ENCODE results near the gene KNSTRN.

Gene KNSTRN

GRCh38 chr15:40441565-40442531 is 59.3 kb downstream of the KNSTRN start:
- TF ChIP-seq CTCF (IDR thresholded peaks at IDR 0.05; ENCODE audit: low read depth, low read length) (peak; percentile 20; the same call in 1 of the 2 replicates), EZH2phosphoT487 (IDR thresholded peaks at IDR 0.05; ENCODE audit: low read depth) (no peak)
- Histone ChIP-seq H3K9me3 (ENCODE audit: insufficient read depth, low read length) (no peaks in the 10 kb centered on the region), H3K79me2 (ENCODE audit: low read length) (peaks cover 57% of the 10 kb centered on the region), H3K27ac (ENCODE audit: low read length) (no peak overlapping the region), H3K36me3 (replicated peaks; ENCODE audit: low read depth, low read length) (no peaks in the 10 kb centered on the region), H3K4me1 (ENCODE audit: low read length) (peaks cover 26% of the 10 kb centered on the region), H3K4me3 (ENCODE audit: low read length) (peak overlapping the region; percentile 94), H3K27me3 (ENCODE audit: low read depth, low read length) (peaks cover 22% of the 10 kb centered on the region), H2AFZ (ENCODE audit: low read depth, low read length) (no peak overlapping the region), H3K9ac (ENCODE audit: low read length) (peak overlapping the region; percentile 82), H4K20me1 (ENCODE audit: insufficient read depth, low read length) (peaks cover 47% of the 10 kb centered on the region), H3K4me2 (ENCODE audit: low read length) (peak overlapping the region; percentile 84)

GRCh38 chr15:40443255-40443654 is 60.7 kb downstream of the KNSTRN start:
- no peak overlapping the region for H3K27ac ChIP-seq (ENCODE audit: low read length)
- peaks cover 49% of the 10 kb centered on the region for H4K20me1 ChIP-seq (ENCODE audit: insufficient read depth, low read length)
- H3K4me3 ChIP-seq (ENCODE audit: low read length) = no peak overlapping the region
- peaks cover 20% of the 10 kb centered on the region; the same call in 1 of the 2 replicates for H3K4me1 ChIP-seq (ENCODE audit: low read length)
- H3K79me2 ChIP-seq (ENCODE audit: low read length) = peaks cover 65% of the 10 kb centered on the region
- peaks cover 9% of the 10 kb centered on the region; the same call in 1 of the 2 replicates for H3K27me3 ChIP-seq (ENCODE audit: low read depth, low read length)
- no peak overlapping the region for H2AFZ ChIP-seq (ENCODE audit: low read depth, low read length)
- TF ChIP-seq CTCF (IDR thresholded peaks at IDR 0.05; ENCODE audit: low read depth, low read length) = no peak
- TF ChIP-seq EZH2phosphoT487 (IDR thresholded peaks at IDR 0.05; ENCODE audit: low read depth) = no peak
- no peak overlapping the region for H3K4me2 ChIP-seq (ENCODE audit: low read length)
- no peaks in the 10 kb centered on the region for H3K9me3 ChIP-seq (ENCODE audit: insufficient read depth, low read length)
- no peaks in the 10 kb centered on the region for H3K36me3 ChIP-seq (replicated peaks; ENCODE audit: low read depth, low read length)
- no peak overlapping the region for H3K9ac ChIP-seq (ENCODE audit: low read length)

- Histone ChIP-seq H3K4me2 (ENCODE audit: low read length) (no peak overlapping the region), H3K79me2 (ENCODE audit: low read length) (peaks cover 69% of the 10 kb centered on the region), H3K27ac (ENCODE audit: low read length) (no peak overlapping the region), H3K27me3 (ENCODE audit: low read depth, low read length) (peaks cover 9% of the 10 kb centered on the region; the same call in 1 of the 2 replicates), H3K9me3 (ENCODE audit: insufficient read depth, low read length) (no peaks in the 10 kb centered on the region), H4K20me1 (ENCODE audit: insufficient read depth, low read length) (peaks cover 49% of the 10 kb centered on the region), H3K4me3 (ENCODE audit: low read length) (no peak overlapping the region), H2AFZ (ENCODE audit: low read depth, low read length) (no peak overlapping the region), H3K4me1 (ENCODE audit: low read length) (peaks cover 17% of the 10 kb centered on the region; the same call in 1 of the 2 replicates), H3K36me3 (replicated peaks; ENCODE audit: low read depth, low read length) (no peaks in the 10 kb centered on the region), H3K9ac (ENCODE audit: low read length) (no peak overlapping the region)
- TF ChIP-seq CTCF (IDR thresholded peaks at IDR 0.05; ENCODE audit: low read depth, low read length) = no peak
- TF ChIP-seq EZH2phosphoT487 (IDR thresholded peaks at IDR 0.05; ENCODE audit: low read depth) = no peak
Measured at GRCh38 chr15:40443846-40444245, 61.3 kb downstream of the KNSTRN start.

All from OCI-LY3 (cell line).